ENCODE results near the gene PITPNC1. TPM values are rescaled to one million over a fixed set of nuclear protein-coding genes. Genes with fewer than 3 reads are reported as not detected.
A peak's percentile ranks its signal among the peaks of the same experiment; 100 is the strongest.

The PITPNC1 gene
- total RNA-seq, 4 donors from 2014 or later = 9.1 to 15.1 (median 13.3) TPM

GRCh38 chr17:67481808-67482207, 104.7 kb downstream of the PITPNC1 start:
- Histone ChIP-seq H3K36me3 (no peaks in the 10 kb centered on the region), H3K9me3 (no peaks in the 10 kb centered on the region), H3K27me3 (no peaks in the 10 kb centered on the region), H3K4me3 (no peak overlapping the region), H3K4me1 (peaks cover 0 to 37% (median 14%) of the 10 kb centered on the region in 3 donors), H3K27ac (peak overlapping the region in 2 of 4 donors; percentile 11 to 40)
- DNase-seq = no peak
- 37 to 51% methylated on average over 4 of the region's 4 CpGs for WGBS, 2 donors
- intact Hi-C loops (cut with DNase I) = no loop called here
- TF ChIP-seq POLR2A (IDR thresholded peaks at IDR 0.05) = no peak
- TF ChIP-seq, protein P1, sequence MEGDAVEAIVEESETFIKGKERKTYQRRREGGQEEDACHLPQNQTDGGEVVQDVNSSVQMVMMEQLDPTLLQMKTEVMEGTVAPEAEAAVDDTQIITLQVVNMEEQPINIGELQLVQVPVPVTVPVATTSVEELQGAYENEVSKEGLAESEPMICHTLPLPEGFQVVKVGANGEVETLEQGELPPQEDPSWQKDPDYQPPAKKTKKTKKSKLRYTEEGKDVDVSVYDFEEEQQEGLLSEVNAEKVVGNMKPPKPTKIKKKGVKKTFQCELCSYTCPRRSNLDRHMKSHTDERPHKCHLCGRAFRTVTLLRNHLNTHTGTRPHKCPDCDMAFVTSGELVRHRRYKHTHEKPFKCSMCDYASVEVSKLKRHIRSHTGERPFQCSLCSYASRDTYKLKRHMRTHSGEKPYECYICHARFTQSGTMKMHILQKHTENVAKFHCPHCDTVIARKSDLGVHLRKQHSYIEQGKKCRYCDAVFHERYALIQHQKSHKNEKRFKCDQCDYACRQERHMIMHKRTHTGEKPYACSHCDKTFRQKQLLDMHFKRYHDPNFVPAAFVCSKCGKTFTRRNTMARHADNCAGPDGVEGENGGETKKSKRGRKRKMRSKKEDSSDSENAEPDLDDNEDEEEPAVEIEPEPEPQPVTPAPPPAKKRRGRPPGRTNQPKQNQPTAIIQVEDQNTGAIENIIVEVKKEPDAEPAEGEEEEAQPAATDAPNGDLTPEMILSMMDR (IDR thresholded peaks at IDR 0.05) = no peak

DNA sequence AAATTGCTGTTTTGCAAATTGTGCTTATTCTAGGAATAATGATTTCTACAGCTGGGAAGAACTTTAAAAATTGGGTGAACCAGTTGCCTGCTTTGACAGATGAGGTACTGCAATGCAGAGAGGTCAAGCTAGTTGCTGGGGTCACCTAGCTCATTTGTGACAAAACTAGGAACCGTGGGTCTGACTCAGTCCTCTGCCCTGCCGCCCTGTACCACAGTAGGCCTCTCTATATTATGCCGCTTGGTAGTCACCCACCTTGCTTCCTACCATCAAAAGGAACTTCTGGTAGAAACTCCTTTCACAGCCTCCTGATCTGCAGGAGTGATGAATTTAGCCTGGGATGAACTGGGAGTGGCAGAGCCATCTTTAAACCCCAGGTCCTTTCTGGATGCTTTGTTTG, 105.7 kb downstream of the PITPNC1 start:
- no peak for DNase-seq
- Histone ChIP-seq H3K9me3 (no peaks in the 10 kb centered on the region), H3K27ac (peak overlapping the region in 1 of 4 donors; percentile 33), H3K27me3 (no peaks in the 10 kb centered on the region), H3K4me1 (peaks cover 0 to 37% (median 15%) of the 10 kb centered on the region in 3 donors), H3K4me3 (no peak overlapping the region), H3K36me3 (no peaks in the 10 kb centered on the region)
- WGBS, 2 donors = 83 to 85% methylated on average over 2 to 3 of the region's 3 CpGs
- intact Hi-C loops (cut with DNase I) = no loop called here
- TF ChIP-seq, protein P1 (IDR thresholded peaks at IDR 0.05) = no peak
- no peak for TF ChIP-seq POLR2A (IDR thresholded peaks at IDR 0.05)

DNA sequence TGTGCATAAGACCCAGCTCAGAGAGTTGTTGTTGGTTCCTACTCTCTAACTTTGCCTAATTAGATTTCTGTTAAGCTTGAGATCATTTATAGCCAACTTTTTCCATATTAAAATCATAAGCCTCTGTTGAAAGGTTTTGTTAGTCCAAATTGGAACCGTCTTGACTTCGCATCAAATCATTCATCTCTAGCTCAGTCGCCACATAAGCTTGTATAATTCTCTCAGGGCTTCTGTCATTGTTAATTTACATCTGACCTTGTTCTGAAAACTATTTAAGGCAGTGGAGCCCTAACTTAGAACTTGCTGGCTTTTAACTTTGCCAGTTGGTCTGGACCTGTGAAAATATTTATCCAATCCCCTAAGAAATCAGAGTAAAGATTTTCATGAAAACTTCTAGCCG, 107.2 kb downstream of the PITPNC1 start:
- Histone ChIP-seq H3K4me1 (peaks cover 0 to 32% (median 21%) of the 10 kb centered on the region in 3 donors), H3K27me3 (no peaks in the 10 kb centered on the region), H3K9me3 (no peaks in the 10 kb centered on the region), H3K36me3 (no peaks in the 10 kb centered on the region), H3K4me3 (no peak overlapping the region), H3K27ac (no peak overlapping the region)
- 83 to 92% methylated on average over 4 of the region's 4 CpGs for WGBS, 2 donors
- intact Hi-C loops (cut with DNase I) = no loop called here
- TF ChIP-seq, protein P1 (IDR thresholded peaks at IDR 0.05) = no peak
- TF ChIP-seq POLR2A (IDR thresholded peaks at IDR 0.05) = no peak
- no peak for DNase-seq

DNA sequence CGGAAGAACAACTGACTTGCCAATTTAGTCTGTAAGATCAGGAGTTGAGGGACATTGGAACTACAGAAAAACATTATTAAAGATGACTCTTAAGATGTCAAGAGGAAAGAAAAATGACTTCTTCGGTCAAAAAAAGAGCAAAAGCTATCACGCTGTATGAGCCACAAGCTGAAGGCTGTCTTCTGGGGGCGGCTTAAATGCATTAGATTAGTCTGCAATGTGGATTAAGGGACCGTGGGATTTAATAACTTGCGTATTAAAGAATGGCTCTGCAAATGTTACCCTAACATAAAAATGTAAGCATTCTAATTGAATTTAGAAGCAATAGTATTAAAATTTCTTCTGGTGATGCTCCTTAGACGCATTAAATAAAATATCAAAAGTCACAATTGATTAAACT, 108.6 kb downstream of the PITPNC1 start:
- 93 to 95% methylated on average over 7 of the region's 7 CpGs for WGBS, 2 donors
- no peaks in the 10 kb centered on the region for H3K9me3 ChIP-seq
- intact Hi-C loops (cut with DNase I) = no loop called here

GRCh38 chr17:67487506-67487905, 110.4 kb downstream of the PITPNC1 start:
- DNase-seq = no peak
- H3K27me3 ChIP-seq = no peaks in the 10 kb centered on the region
- H3K4me1 ChIP-seq = peaks cover 4 to 44% (median 14%) of the 10 kb centered on the region in 3 donors
- 66 to 75% methylated on average over 7 of the region's 7 CpGs for WGBS, 2 donors
- intact Hi-C loops (cut with DNase I) = no loop called here
- no peaks in the 10 kb centered on the region for H3K36me3 ChIP-seq
- TF ChIP-seq POLR2A (IDR thresholded peaks at IDR 0.05) = no peak
- TF ChIP-seq, protein P1 (IDR thresholded peaks at IDR 0.05) = no peak
- no peaks in the 10 kb centered on the region for H3K9me3 ChIP-seq
- H3K27ac ChIP-seq = peak overlapping the region in 3 of 4 donors; percentile 60 to 71 (median 68)
- no peak overlapping the region for H3K4me3 ChIP-seq

More for the DNA sequence above, 108.6 kb downstream of the PITPNC1 start:
- no peaks in the 10 kb centered on the region for H3K36me3 ChIP-seq
- peak overlapping the region in 1 of 4 donors; percentile 6 for H3K27ac ChIP-seq
- TF ChIP-seq, protein P1 (IDR thresholded peaks at IDR 0.05) = no peak
- no peak for TF ChIP-seq POLR2A (IDR thresholded peaks at IDR 0.05)
- DNase-seq = no peak
- H3K4me3 ChIP-seq = no peak overlapping the region
- H3K4me1 ChIP-seq = peaks cover 0 to 43% (median 21%) of the 10 kb centered on the region in 3 donors
- H3K27me3 ChIP-seq = no peaks in the 10 kb centered on the region

Data from esophagus squamous epithelium (tissue), 5 donors.